Measurements from ENCODE around the gene EFCAB9.
"Not testable (repeated sequence)": the region's sequence is repeated elsewhere in the genome, so short reads cannot be mapped to it uniquely, and the experiment has no call there.

EFCAB9 gene

GRCh38 chr5:172188893-172189692, 4.9 kb upstream of the EFCAB9 start:
- no peak for DNase-seq

- no peak for DNase-seq
These were observed 4.2 kb upstream of the EFCAB9 start for GRCh38 chr5:172189693-172190296.

GRCh38 chr5:172194985-172195774, 1.2 kb downstream of the EFCAB9 start:
- no peak for DNase-seq

GRCh38 chr5:172197775-172198174, 3.8 kb downstream of the EFCAB9 start:
- not testable (repeated sequence) for DNase-seq

- DNase-seq: no peak
These were observed 5.5 kb downstream of the EFCAB9 start for GRCh38 chr5:172199446-172199845.

GRCh38 chr5:172200476-172200875, 6.5 kb downstream of the EFCAB9 start:
- DNase-seq: no peak

- DNase-seq: not testable (repeated sequence)
These were observed 12.0 kb downstream of the EFCAB9 start for GRCh38 chr5:172205984-172206383.

GRCh38 chr5:172207511-172207910, 13.5 kb downstream of the EFCAB9 start:
- DNase-seq: no peak

GRCh38 chr5:172209714-172210113, 15.7 kb downstream of the EFCAB9 start:
- DNase-seq: no peak

GRCh38 chr5:172211676-172212075, 17.7 kb downstream of the EFCAB9 start:
- no peak for DNase-seq

GRCh38 chr5:172213126-172213525, 19.2 kb downstream of the EFCAB9 start:
- DNase-seq: no peak

GRCh38 chr5:172216345-172216744, 22.4 kb downstream of the EFCAB9 start:
- DNase-seq: no peak

GRCh38 chr5:172219296-172219695, 25.3 kb downstream of the EFCAB9 start:
- DNase-seq: no peak

GRCh38 chr5:172223901-172224873, 30.2 kb downstream of the EFCAB9 start:
- DNase-seq: peak; percentile 71

- no peak for DNase-seq
These were observed 31.0 kb downstream of the EFCAB9 start for GRCh38 chr5:172224996-172225395.

GRCh38 chr5:172229904-172230303, 35.9 kb downstream of the EFCAB9 start:
- no peak for DNase-seq

GRCh38 chr5:172234031-172234430, 40.1 kb downstream of the EFCAB9 start:
- DNase-seq: no peak

- no peak for DNase-seq
These were observed 41.3 kb downstream of the EFCAB9 start for GRCh38 chr5:172235132-172235780.

- no peak for DNase-seq
These were observed 42.1 kb downstream of the EFCAB9 start for GRCh38 chr5:172235827-172236736.

- no peak for DNase-seq
These were observed 44.4 kb downstream of the EFCAB9 start for GRCh38 chr5:172238334-172238733.

- DNase-seq: peak; percentile 4
These were observed 49.3 kb downstream of the EFCAB9 start for GRCh38 chr5:172243302-172243701.
